Mesendoderm (in vitro differentiated cells): ENCODE measurements around the gene SLC25A42. TPM values are rescaled to one million over a fixed set of nuclear protein-coding genes. Genes with fewer than 3 reads are reported as not detected.
A peak's percentile ranks its signal among the peaks of the same experiment; 100 is the strongest.
"Not testable (repeated sequence)": the region's sequence is repeated elsewhere in the genome, so short reads cannot be mapped to it uniquely, and the experiment has no call there.

Source experiments
- DNase-seq: peaks from one replicate; pipeline ENCODE4 v3.0.0; 2013
- H2AK5ac ChIP-seq: 2 replicates; pipeline ENCODE4 v1.6.1; 2013; ENCODE audit warnings: low read length, inconsistent platforms
- H2BK120ac ChIP-seq: 2 replicates; pipeline ENCODE4 v1.6.1; 2013; ENCODE audit warnings: low read depth, mild to moderate bottlenecking, low read length, moderate library complexity, mixed read lengths
- H2BK15ac ChIP-seq: replicated peaks from 2 replicates; pipeline ENCODE4 v1.6.1; 2013; ENCODE audit warnings: low read depth, mild to moderate bottlenecking, moderate library complexity
- H2BK5ac ChIP-seq: 2 replicates; pipeline ENCODE4 v1.6.1; 2013; ENCODE audit warnings: low read length, inconsistent platforms
- H3K18ac ChIP-seq: 2 replicates; pipeline ENCODE4 v1.6.1; 2013; ENCODE audit warnings: mild to moderate bottlenecking, low read length, mixed read lengths
- H3K23ac ChIP-seq: one replicate; pipeline ENCODE4 v1.6.1; 2013; ENCODE audit warnings: low read length
- H3K27ac ChIP-seq: 2 replicates; pipeline ENCODE4 v1.5.1; 2013; ENCODE audit warnings: low read depth, mild to moderate bottlenecking, inconsistent platforms, low read length, moderate library complexity
- H3K27me3 ChIP-seq: 2 replicates; pipeline ENCODE4 v1.6.1; 2013; ENCODE audit warnings: low read length, control low read depth, mild to moderate bottlenecking, inconsistent platforms; ENCODE audit not compliant: insufficient read depth, poor library complexity
- H3K36me3 ChIP-seq: 2 replicates; pipeline ENCODE4 v1.6.1; 2013; ENCODE audit warnings: low read length, inconsistent platforms; ENCODE audit not compliant: control insufficient read depth, insufficient read depth
- H3K4ac ChIP-seq: one replicate; pipeline ENCODE4 v1.6.1; 2013; ENCODE audit warnings: low read depth, mild to moderate bottlenecking, low read length, moderate library complexity
- H3K4me1 ChIP-seq: 2 replicates; pipeline ENCODE4 v1.6.1; 2013; ENCODE audit warnings: low read depth, low read length, inconsistent platforms; ENCODE audit not compliant: control insufficient read depth
- H3K4me2 ChIP-seq: 2 replicates; pipeline ENCODE4 v1.6.1; 2013; ENCODE audit warnings: low read length
- H3K4me3 ChIP-seq: 2 replicates; pipeline ENCODE4 v1.5.1; 2013; ENCODE audit warnings: mild to moderate bottlenecking, low read length
- H3K56ac ChIP-seq: one replicate; pipeline ENCODE4 v1.6.1; 2013; ENCODE audit warnings: low read length
- H3K79me1 ChIP-seq: 2 replicates; pipeline ENCODE4 v1.6.1; 2013; ENCODE audit warnings: low read length, inconsistent platforms
- H3K79me2 ChIP-seq: 2 replicates; pipeline ENCODE4 v1.6.1; 2013; ENCODE audit warnings: mild to moderate bottlenecking, low read length; ENCODE audit not compliant: control insufficient read depth, insufficient read depth
- H3K9ac ChIP-seq: 2 replicates; pipeline ENCODE4 v1.6.1; 2013; ENCODE audit warnings: low read length, inconsistent platforms
- H4K5ac ChIP-seq: one replicate; pipeline ENCODE4 v1.6.1; 2013; ENCODE audit warnings: low read length
- H4K8ac ChIP-seq: one replicate; pipeline ENCODE4 v1.6.1; 2013; ENCODE audit warnings: low read depth, mild to moderate bottlenecking, control low read depth, low read length, moderate library complexity
- WGBS: extraction: QIAGEN DNeasy Blood & Tissue Kit; methylation state at CpG from one replicate; pipeline ENCODE4 v1.1.7; 2013; ENCODE audit warnings: low lambda C conversion rate, missing lambda C conversion rate; ENCODE audit not compliant: insufficient coverage; ENCODE audit errors: extremely low coverage; 5-methylcytosine and 5-hydroxymethylcytosine counted together
- polyA plus RNA-seq, 2 experiments: library from polyadenylated mRNA; stranded (reverse); fragments of 200-250 nt; gene quantifications; one replicate each; pipeline ENCODE4 v1.2.3, GENCODE V29; 2013

The SLC25A42 gene, protein sequence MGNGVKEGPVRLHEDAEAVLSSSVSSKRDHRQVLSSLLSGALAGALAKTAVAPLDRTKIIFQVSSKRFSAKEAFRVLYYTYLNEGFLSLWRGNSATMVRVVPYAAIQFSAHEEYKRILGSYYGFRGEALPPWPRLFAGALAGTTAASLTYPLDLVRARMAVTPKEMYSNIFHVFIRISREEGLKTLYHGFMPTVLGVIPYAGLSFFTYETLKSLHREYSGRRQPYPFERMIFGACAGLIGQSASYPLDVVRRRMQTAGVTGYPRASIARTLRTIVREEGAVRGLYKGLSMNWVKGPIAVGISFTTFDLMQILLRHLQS
- polyA plus RNA-seq (2013, experiment 1 of 2) = 1.7 TPM
- 1.4 TPM for polyA plus RNA-seq (2013, experiment 2 of 2)

DNA sequence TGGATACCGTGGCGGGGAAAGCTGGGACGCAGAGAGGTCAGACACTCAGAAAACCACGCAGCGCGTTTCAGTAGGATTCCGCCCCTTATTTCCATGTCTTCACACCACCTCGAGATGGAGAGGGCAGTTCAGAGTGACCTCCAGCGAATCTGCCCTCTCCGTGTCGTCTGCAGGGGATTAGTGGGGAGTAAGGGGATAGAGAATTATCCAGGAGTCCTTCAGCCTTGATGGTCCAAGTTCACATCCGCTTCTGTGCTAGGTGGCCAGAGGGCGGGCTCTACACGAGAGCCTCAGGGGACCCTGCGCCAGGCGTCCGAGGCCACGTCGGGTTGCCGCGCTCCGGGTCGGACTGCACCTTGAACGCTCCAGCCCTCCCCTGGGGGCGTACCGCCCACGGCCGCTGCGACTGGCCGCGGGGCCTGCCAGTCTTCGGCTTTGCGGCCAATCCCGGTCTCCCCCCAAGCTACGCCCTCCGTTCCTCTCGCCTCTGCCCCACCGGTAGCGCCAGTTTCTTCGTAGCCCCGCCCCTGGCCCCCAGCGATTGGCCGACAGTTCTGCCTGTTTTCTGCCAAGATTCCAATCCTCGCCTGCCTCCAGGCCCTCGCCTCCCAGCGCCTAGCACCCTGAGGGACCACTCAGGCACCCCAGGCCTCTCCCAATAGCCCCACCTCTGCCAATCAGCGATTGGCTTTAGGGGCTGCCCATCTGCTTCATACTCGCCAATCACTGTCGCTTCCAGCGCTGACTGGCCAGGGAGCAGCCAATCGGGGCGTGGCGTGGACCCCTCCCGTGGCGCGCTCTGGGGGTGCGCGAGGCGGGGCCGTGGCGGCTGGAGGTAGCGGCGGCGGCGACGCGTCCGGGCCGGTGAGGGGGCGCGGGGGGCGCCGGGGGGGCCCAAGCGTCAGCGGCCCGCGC lies at the start of gene SLC25A42:
TSS of gene SLC25A42 (plus strand) at position 812 of the 915 bp plus-strand sequence. CDS start 32,131 bp downstream, outside the sequence.
- H3K9ac ChIP-seq = peak within 1 kb of the TSS; percentile 68
- H3K18ac ChIP-seq = no peak within 1 kb of the TSS
- peak within 1 kb of the TSS; percentile 18 for H3K4me3 ChIP-seq
- H3K36me3 ChIP-seq = peaks cover 2% of the 10 kb centered on the region
- H3K79me1 ChIP-seq = no peaks in the 10 kb centered on the region
- no peaks in the 10 kb centered on the region for H3K79me2 ChIP-seq
- H2BK5ac ChIP-seq = no peak within 1 kb of the TSS
- peak within 1 kb of the TSS; percentile 76 for H3K56ac ChIP-seq
- peak within 1 kb of the TSS; percentile 49 for H3K4me2 ChIP-seq
- WGBS = no CpG with 5 or more reads among the region's 77 CpGs
- no peak within 1 kb of the TSS for H4K8ac ChIP-seq
- H2BK15ac ChIP-seq = no peak within 1 kb of the TSS
- H2AK5ac ChIP-seq = no peak within 1 kb of the TSS
- no peak within 1 kb of the TSS for H3K27ac ChIP-seq
- no peak within 1 kb of the TSS for H3K23ac ChIP-seq
- peak; percentile 99 for DNase-seq
- H3K4me1 ChIP-seq = peaks cover 2% of the 10 kb centered on the region
- no peak within 1 kb of the TSS for H2BK120ac ChIP-seq
- H3K4ac ChIP-seq = no peak within 1 kb of the TSS
- H4K5ac ChIP-seq = no peak within 1 kb of the TSS
- no peaks in the 10 kb centered on the region for H3K27me3 ChIP-seq

DNA sequence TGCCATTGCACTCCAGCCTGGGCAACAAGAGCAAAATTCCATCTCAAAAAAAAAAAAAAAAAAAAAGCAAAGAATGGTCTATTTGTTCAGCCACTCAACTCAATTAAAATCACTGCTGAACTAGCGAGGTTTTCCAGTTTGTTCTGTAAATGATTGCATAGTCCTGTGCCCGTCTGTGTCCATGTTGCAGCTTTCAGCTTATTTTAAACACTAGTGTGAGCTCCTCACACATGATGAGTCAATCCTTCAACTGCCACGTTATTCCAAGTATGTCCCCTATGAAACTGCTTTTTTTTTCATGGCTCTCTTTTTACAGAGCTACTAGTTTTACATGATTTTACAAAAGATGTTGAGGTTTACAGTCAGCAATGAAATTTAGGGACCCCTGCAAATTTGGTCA lies 42.7 kb upstream of the SLC25A42 start:
- Histone ChIP-seq H3K18ac (no peak overlapping the region), H3K36me3 (peaks cover 24% of the 10 kb centered on the region), H2BK5ac (no peak overlapping the region), H3K4me2 (no peak overlapping the region), H4K5ac (no peak overlapping the region), H3K79me1 (peaks cover 20% of the 10 kb centered on the region), H3K56ac (no peak overlapping the region), H3K27ac (no peak overlapping the region), H4K8ac (no peak overlapping the region), H3K4me1 (no peaks in the 10 kb centered on the region), H3K79me2 (peaks cover 13% of the 10 kb centered on the region), H2AK5ac (no peak overlapping the region), H3K9ac (no peak overlapping the region), H3K23ac (no peak overlapping the region), H3K4me3 (no peak overlapping the region), H2BK15ac (no peak overlapping the region), H3K4ac (no peak overlapping the region), H3K27me3 (no peaks in the 10 kb centered on the region), H2BK120ac (no peak overlapping the region)
- DNase-seq = no peak
- WGBS = no CpG with 5 or more reads among the region's 3 CpGs

DNA sequence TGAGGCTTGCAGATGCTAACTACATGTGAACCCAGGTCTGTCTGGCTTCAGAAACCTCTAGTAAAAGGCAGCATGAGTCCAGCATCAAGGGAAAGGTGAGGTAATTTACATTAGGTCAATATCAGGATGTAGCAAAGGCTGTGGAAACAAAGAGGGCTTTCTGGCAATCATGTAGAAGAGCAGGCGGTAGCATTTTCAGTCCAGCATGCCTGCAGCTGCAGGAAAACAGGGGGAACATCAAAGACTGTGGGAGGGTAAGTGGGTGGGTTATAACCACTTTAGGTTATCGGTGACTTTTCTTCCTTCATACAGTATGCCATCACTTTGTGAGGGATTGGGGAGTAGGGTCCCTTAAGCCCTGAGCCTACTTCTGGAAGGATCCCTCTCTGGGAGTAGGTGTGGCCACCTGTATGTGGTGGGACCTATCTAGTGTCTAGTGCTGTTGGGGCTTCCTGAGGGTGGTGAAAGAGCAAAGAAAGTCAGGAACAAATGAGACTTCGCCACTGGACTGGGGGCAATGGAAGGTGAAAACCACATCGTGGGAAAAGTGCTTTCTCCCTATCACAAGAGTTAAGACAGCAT lies 41.3 kb upstream of the SLC25A42 start:
- Histone ChIP-seq H4K8ac (no peak overlapping the region), H2BK120ac (no peak overlapping the region), H2BK5ac (no peak overlapping the region), H3K79me1 (peaks cover 25% of the 10 kb centered on the region), H3K27ac (no peak overlapping the region), H3K56ac (no peak overlapping the region), H3K4ac (no peak overlapping the region), H3K27me3 (no peaks in the 10 kb centered on the region), H2BK15ac (no peak overlapping the region), H3K9ac (no peak overlapping the region), H3K18ac (no peak overlapping the region), H3K4me2 (no peak overlapping the region), H3K4me1 (no peaks in the 10 kb centered on the region), H3K4me3 (no peak overlapping the region), H4K5ac (no peak overlapping the region), H3K36me3 (peaks cover 28% of the 10 kb centered on the region), H3K79me2 (peaks cover 13% of the 10 kb centered on the region), H2AK5ac (no peak overlapping the region), H3K23ac (no peak overlapping the region)
- no CpG with 5 or more reads among the region's 4 CpGs for WGBS
- no peak for DNase-seq

DNA sequence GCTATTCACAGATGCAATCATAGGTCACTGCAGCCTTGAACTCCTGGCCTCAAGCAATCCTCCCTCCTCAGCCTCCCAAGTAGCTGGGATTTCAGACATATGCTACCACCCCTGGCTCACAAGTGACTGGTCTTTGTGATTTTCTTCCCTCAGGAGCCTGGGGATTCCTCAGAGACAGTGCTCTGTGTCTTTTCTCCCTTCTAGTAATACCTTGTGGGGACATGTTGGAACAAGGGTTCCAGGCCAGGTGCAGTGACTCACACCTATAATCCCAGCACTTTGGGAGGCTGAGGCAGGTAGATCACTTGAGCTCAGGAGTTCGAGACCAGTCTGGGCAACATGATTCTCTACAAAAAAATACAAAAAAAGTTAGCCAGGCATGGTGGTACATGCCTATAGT lies 40.4 kb upstream of the SLC25A42 start:
- peaks cover 13% of the 10 kb centered on the region for H3K79me2 ChIP-seq
- H2AK5ac ChIP-seq, H3K9ac ChIP-seq, H2BK15ac ChIP-seq, H3K4me1 ChIP-seq, H3K23ac ChIP-seq, H3K27ac ChIP-seq, H2BK120ac ChIP-seq, H3K18ac ChIP-seq, H4K5ac ChIP-seq, H3K4me3 ChIP-seq, H3K4ac ChIP-seq, H4K8ac ChIP-seq, H2BK5ac ChIP-seq, H3K4me2 ChIP-seq, H3K56ac ChIP-seq, DNase-seq, H3K27me3 ChIP-seq: not testable (repeated sequence)
- H3K36me3 ChIP-seq = peaks cover 31% of the 10 kb centered on the region
- H3K79me1 ChIP-seq = peaks cover 25% of the 10 kb centered on the region
- no CpG with 5 or more reads among the region's 1 CpG for WGBS

DNA sequence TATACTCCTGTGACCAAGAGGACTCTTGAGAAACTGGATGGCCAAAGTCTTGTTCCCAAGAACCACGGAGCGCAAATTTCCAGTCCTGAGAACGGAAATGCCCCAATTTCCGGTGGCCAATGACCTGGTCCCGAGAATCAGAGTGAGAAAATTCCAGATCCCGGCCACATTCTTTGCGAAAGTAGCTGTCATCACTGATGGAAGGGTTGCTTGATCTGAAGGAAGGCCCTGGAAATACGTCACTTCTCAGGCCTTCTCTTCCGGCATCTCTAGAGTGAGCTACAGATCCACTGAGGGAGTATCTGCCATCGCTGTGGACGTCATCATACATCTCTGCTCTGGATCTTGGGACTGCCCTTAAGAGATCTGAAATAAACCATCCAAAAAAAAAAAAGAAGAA lies 37.9 kb upstream of the SLC25A42 start:
- H3K79me2 ChIP-seq = peaks cover 16% of the 10 kb centered on the region
- H3K4ac ChIP-seq = no peak overlapping the region
- no peak overlapping the region for H4K5ac ChIP-seq
- peaks cover 27% of the 10 kb centered on the region for H3K36me3 ChIP-seq
- H3K79me1 ChIP-seq = peaks cover 20% of the 10 kb centered on the region
- WGBS = no CpG with 5 or more reads among the region's 11 CpGs
- H2BK5ac ChIP-seq = no peak overlapping the region
- H2BK15ac ChIP-seq = no peak overlapping the region
- H2BK120ac ChIP-seq = no peak overlapping the region
- no peak overlapping the region for H3K56ac ChIP-seq
- no peaks in the 10 kb centered on the region for H3K27me3 ChIP-seq
- no peak overlapping the region for H2AK5ac ChIP-seq
- no peaks in the 10 kb centered on the region for H3K4me1 ChIP-seq
- H3K9ac ChIP-seq = no peak overlapping the region
- H3K4me2 ChIP-seq = no peak overlapping the region
- no peak for DNase-seq
- no peak overlapping the region for H3K27ac ChIP-seq
- no peak overlapping the region for H3K18ac ChIP-seq
- no peak overlapping the region for H3K23ac ChIP-seq
- no peak overlapping the region for H3K4me3 ChIP-seq
- no peak overlapping the region for H4K8ac ChIP-seq
